Panc1 (cell line): ENCODE measurements around the gene KANK4.

ENCODE experiments used
- CTCF ChIP-seq: fragments of 450-650 bp; IDR thresholded peaks from 2 replicates; pipeline ENCODE4 v1.5.1; 2017; ENCODE audit warnings: mild to moderate bottlenecking
- POLR2AphosphoS5 ChIP-seq: IDR thresholded peaks from 2 replicates; pipeline ENCODE4 v1.6.1; 2012; ENCODE audit warnings: mild to moderate bottlenecking, low read depth, low read length, moderate library complexity

DNA sequence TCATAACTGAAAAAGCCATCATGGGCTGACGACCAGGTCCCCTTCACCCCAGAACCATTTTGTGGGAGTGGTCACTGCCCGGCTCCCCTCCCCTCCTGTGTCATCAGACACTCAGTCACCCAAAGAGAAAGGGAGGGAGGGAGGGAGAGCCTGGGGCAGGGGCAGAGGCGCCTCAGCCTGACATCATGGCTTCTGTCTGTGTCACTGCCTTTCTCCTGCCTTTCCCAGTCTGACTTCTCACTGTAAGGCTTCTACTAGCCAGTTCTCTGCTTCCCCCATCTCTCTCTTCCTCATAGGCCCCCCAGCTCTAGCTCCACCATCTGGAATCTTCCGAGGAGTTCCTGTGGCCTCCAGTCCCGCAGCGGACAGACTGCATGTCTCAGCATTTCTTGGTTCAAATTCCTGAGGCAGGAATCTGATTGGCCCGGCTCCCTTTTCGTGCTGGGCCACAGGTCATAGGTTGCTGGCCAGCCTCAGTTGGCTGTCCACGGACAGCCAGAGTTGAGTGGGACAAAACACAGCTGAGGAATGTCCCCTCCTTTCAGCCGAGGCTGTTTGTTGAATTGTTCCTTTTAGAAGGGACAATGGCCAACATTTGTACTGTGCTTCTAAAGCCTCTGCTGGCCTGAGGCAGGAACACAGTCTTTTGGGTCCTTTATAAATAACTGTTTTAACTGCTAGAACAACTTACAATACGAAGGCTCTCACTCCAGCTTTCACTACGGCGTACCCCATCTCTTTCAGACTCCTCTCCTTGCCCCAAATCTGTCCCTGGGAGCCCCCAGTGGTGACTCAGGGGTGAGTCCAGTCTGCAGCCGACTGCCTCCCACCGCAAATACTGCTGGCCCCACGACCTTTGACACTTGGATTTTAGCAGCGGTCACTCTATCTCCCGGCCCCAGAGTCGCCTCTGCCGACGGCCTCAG is 18.7 kb upstream of the KANK4 start:
- no peak for TF ChIP-seq CTCF
- no peak for TF ChIP-seq POLR2AphosphoS5
